ENCODE results near the gene ACAP3. TPM values are rescaled to one million over a fixed set of nuclear protein-coding genes. Genes with fewer than 3 reads are reported as not detected.

ACAP3 gene
- total RNA-seq, 1 donor from 2014 or later, result 105 TPM

GRCh38 chr1:1309251-1310108 is 1.8 kb upstream of the ACAP3 start:
- intact Hi-C loops (cut with DNase I), result loop anchor here (2.0 to 5.0 kb wide), 4 partner anchors 15 to 77 kb away; partner anchors contain the start of genes AURKAIP1, B3GALT6, CPTP and DVL1
- DNase-seq (ENCODE audit: low spot score in 2 of 2), result no peak

GRCh38 chr1:1308756-1309250 is 1.1 kb upstream of the ACAP3 start:
- intact Hi-C loops (cut with DNase I), result loop anchor here (1.0 to 5.0 kb wide), 5 partner anchors 16 to 306 kb away; partner anchors contain the start of genes AURKAIP1, B3GALT6, CPTP and DVL1
- peaks cover 25 to 40% of the 10 kb centered on the region in 2 donors for H3K4me1 ChIP-seq
- TF ChIP-seq, protein P1, sequence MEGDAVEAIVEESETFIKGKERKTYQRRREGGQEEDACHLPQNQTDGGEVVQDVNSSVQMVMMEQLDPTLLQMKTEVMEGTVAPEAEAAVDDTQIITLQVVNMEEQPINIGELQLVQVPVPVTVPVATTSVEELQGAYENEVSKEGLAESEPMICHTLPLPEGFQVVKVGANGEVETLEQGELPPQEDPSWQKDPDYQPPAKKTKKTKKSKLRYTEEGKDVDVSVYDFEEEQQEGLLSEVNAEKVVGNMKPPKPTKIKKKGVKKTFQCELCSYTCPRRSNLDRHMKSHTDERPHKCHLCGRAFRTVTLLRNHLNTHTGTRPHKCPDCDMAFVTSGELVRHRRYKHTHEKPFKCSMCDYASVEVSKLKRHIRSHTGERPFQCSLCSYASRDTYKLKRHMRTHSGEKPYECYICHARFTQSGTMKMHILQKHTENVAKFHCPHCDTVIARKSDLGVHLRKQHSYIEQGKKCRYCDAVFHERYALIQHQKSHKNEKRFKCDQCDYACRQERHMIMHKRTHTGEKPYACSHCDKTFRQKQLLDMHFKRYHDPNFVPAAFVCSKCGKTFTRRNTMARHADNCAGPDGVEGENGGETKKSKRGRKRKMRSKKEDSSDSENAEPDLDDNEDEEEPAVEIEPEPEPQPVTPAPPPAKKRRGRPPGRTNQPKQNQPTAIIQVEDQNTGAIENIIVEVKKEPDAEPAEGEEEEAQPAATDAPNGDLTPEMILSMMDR (IDR thresholded peaks at IDR 0.05), result no peak

More at GRCh38 chr1:1309251-1310108, 1.8 kb upstream of the ACAP3 start:
- Histone ChIP-seq H3K4me3 (peak overlapping the region; percentile 94 to 99), H3K27me3 (no peaks in the 10 kb centered on the region), H3K27ac (peak overlapping the region; percentile 95), H3K36me3 (peaks cover 38 to 47% of the 10 kb centered on the region in 2 donors), H3K9me3 (no peaks in the 10 kb centered on the region), H3K4me1 (peaks cover 25 to 40% of the 10 kb centered on the region in 2 donors)
- TF ChIP-seq, protein P1 (IDR thresholded peaks at IDR 0.05), result no peak

DNA sequence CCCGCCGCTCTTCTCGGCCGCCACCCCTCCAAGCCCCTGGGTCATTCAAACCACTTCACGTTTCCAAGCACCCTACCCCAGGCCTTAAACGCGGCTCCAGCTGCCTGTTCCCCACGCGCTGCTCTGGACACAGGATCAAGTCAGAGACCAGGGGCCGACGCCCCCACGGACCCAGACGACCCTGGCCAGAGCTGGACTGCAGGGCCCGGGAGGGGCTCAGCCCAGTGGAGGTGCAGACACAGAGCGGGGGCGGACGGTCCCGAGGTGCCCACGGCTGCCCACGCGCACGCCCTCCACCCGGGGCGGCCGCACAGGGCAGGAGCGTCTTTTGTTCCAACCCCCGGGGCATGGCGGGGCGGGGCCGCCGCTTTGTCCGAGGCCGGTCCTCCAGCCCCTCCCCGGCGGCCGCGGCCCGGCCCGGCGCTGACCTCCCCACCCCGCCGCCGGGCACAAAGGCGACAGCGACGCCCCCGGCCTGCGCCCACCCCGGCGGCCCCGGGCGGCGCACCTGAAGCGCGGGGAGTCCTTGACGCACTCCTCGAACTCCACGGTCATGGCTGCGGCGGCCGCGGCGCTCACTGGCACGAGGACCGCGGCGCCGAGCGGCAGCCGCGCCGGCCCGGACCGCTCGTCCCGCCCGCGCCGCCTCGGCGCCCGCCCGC is 338 bp downstream of the ACAP3 start:
- H3K27me3 ChIP-seq, result no peaks in the 10 kb centered on the region
- H3K4me3 ChIP-seq, result peak overlapping the region; percentile 94 to 99
- peak overlapping the region; percentile 95 for H3K27ac ChIP-seq
- H3K36me3 ChIP-seq, result peaks cover 17 to 26% of the 10 kb centered on the region in 2 donors
- intact Hi-C loops (cut with DNase I), result loop anchor here (5.0 kb wide), 1 partner anchor 75 kb away; the partner anchor contains the start of genes B3GALT6 and SDF4
- peaks cover 25 to 40% of the 10 kb centered on the region in 2 donors for H3K4me1 ChIP-seq
- TF ChIP-seq, protein P1 (IDR thresholded peaks at IDR 0.05), result no peak
- H3K9me3 ChIP-seq, result no peaks in the 10 kb centered on the region
- no peak for DNase-seq (ENCODE audit: low spot score in 2 of 2)

More at GRCh38 chr1:1308756-1309250, 1.1 kb upstream of the ACAP3 start:
- H3K36me3 ChIP-seq, result peaks cover 31 to 40% of the 10 kb centered on the region in 2 donors
- H3K4me3 ChIP-seq, result peak overlapping the region; percentile 94 to 99
- no peaks in the 10 kb centered on the region for H3K27me3 ChIP-seq
- H3K27ac ChIP-seq, result peak overlapping the region; percentile 95
- DNase-seq (ENCODE audit: low spot score in 2 of 2), result no peak
- H3K9me3 ChIP-seq, result no peaks in the 10 kb centered on the region

DNA sequence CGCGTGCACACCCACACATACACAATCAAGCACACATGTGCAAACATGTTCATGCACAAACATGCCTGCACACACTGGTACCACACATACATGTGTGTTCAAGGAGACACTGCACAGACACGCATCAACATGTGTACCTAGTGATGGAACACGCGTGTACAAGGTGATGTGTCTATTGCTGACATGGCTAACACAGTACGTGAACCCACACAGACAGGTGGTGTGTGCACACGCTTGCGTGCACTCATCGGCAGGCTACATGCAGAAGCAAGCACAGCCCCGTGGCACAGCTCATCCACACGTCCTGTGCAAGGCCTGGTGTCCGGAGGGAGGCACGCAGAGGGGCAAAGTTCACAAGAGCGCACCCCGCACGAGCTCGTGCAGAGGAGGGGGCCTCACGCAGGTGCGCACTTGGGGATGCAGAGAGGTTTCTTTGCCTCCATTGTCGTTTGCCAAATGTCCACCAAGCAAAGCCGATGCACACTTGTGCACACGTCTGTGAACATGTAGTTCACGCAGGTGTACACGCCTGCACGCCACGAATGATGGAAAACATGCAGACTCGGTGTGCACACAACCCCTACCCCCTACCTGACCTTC is 969 bp downstream of the ACAP3 start:
- peak overlapping the region; percentile 95 for H3K27ac ChIP-seq
- TF ChIP-seq, protein P1 (IDR thresholded peaks at IDR 0.05), result no peak

More for the DNA sequence above, 969 bp downstream of the ACAP3 start:
- intact Hi-C loops (cut with DNase I), result loop anchor here (5.0 kb wide), 1 partner anchor 74 kb away; the partner anchor contains the start of genes B3GALT6 and SDF4
- no peaks in the 10 kb centered on the region for H3K9me3 ChIP-seq
- peak overlapping the region; percentile 94 to 99 for H3K4me3 ChIP-seq
- no peak for DNase-seq (ENCODE audit: low spot score in 2 of 2)
- peaks cover 11 to 19% of the 10 kb centered on the region in 2 donors for H3K36me3 ChIP-seq
- H3K4me1 ChIP-seq, result peaks cover 25 to 40% of the 10 kb centered on the region in 2 donors
- no peaks in the 10 kb centered on the region for H3K27me3 ChIP-seq

All from ascending aorta (tissue), 2 donors.